ENCODE results near the gene ANXA5. TPM values are rescaled to one million over a fixed set of nuclear protein-coding genes. Genes with fewer than 3 reads are reported as not detected.

Gene ANXA5
- 470 and 474 TPM in 2 replicates for polyA plus RNA-seq (2013)

DNA sequence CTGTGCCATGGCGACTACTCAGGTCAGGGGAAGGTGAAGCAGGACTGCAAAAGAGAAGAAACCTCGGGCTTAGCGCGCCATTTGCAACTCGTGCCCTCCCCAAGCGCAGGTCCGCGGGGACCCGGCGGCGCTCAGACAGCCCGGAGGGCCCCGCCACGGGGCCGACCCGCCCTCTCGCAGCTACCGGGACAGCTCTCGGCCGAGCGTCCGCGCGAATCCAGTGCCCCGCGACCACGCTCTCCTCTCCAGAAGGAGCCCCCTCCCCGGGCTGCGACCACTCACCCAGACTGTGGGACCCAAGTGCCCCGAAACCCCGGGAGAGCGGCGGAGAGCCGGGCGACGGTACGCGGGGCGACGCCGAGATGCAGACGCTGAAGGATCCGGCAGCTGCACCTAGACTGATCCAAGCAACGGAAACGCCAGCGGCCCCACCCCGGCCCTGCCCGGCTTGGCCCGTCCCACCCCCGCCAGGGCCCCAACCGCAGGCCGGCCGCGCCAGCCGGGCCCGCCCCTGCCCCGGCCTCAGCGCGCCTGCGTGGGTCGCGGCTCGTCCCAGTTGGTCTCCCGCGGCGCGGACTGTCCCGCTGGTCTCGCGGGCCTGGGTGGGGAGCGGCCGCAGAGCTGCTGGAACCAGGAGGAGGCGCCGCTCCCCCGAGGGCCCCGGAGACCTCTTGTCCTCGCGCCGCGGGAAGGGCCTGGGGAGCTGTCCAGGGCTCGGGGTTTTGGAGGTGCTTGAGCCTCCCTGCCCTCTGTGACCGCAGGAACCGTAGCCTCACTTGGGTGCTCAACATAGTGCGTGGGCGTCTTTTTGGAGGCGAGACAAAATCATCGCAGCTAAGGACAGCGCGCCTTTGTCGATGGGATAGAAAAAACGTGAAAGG, at the start of gene ANXA5:
ANXA5 (minus strand) TSS at position 400 of the 881 bp plus-strand sequence; CDS start at position 9, 391 bp downstream.
- Histone ChIP-seq H3K9me3 (ENCODE audit: insufficient read depth, low read depth, low read length) (no peaks in the 10 kb centered on the region), H3K36me3 (ENCODE audit: control insufficient read depth in 1 of 2, insufficient read depth in 2 of 2, low read length in 2 of 2) (peaks cover 0 to 2% of the 10 kb centered on the region in 2 experiments), H3K9ac (ENCODE audit: low read length) (peak within 1 kb of the TSS; percentile 86), H3K4ac (ENCODE audit: low read depth, low read length) (peak within 1 kb of the TSS; percentile 84), H3K14ac (ENCODE audit: low read length) (peak within 1 kb of the TSS; percentile 69), H3K4me3 (ENCODE audit: low read depth, low read length) (peak within 1 kb of the TSS; percentile 92), H4K12ac (ENCODE audit: low read depth, low read length) (peak within 1 kb of the TSS; percentile 60), H2BK120ac (ENCODE audit: insufficient read depth, low read length, poor library complexity) (peak within 1 kb of the TSS; percentile 30), H3K27ac (ENCODE audit: low read depth, low read length) (peak within 1 kb of the TSS; percentile 72), H2AK5ac (ENCODE audit: low read length) (no peak within 1 kb of the TSS), H3K4me2 (ENCODE audit: low read length) (peak within 1 kb of the TSS; percentile 81), H3K79me1 (ENCODE audit: low read length) (peaks cover 7% of the 10 kb centered on the region), H4K91ac (ENCODE audit: low read depth, low read length) (peak within 1 kb of the TSS; percentile 81), H2BK5ac (ENCODE audit: low read depth, low read length, poor library complexity) (peak within 1 kb of the TSS; percentile 84), H3K27me3 (ENCODE audit: insufficient read depth, low read length) (no peaks in the 10 kb centered on the region), H3K18ac (ENCODE audit: low read length) (peak within 1 kb of the TSS; percentile 89), H3K79me2 (ENCODE audit: control insufficient read depth, insufficient read depth, low read length, poor library complexity) (peaks cover 9% of the 10 kb centered on the region), H2BK12ac (ENCODE audit: low read length) (peak within 1 kb of the TSS; percentile 8), H4K8ac (ENCODE audit: low read depth, low read length) (peak within 1 kb of the TSS; percentile 72), H3K4me1 (ENCODE audit: control insufficient read depth in 1 of 2, insufficient read depth in 2 of 2, low read length in 2 of 2) (peaks cover 0 to 2% of the 10 kb centered on the region in 2 experiments), H2AFZ (ENCODE audit: insufficient read depth, low read length, poor library complexity) (peak within 1 kb of the TSS; percentile 19), H3K23ac (ENCODE audit: low read length) (no peak within 1 kb of the TSS)
- DNase-seq: peak; percentile 90 to 95
- no CpG with 5 or more reads among the region's 91 CpGs for WGBS (ENCODE audit: extremely low coverage, insufficient coverage, insufficient read length)

- H2BK12ac ChIP-seq (ENCODE audit: low read length): no peak overlapping the region
- H3K36me3 ChIP-seq (ENCODE audit: control insufficient read depth in 1 of 2, insufficient read depth in 2 of 2, low read length in 2 of 2): no peaks in the 10 kb centered on the region
- no peak overlapping the region for H4K12ac ChIP-seq (ENCODE audit: low read depth, low read length)
- no peaks in the 10 kb centered on the region for H3K9me3 ChIP-seq (ENCODE audit: insufficient read depth, low read depth, low read length)
- H3K4me3 ChIP-seq (ENCODE audit: low read depth, low read length): no peak overlapping the region
- H3K27me3 ChIP-seq (ENCODE audit: insufficient read depth, low read length): no peaks in the 10 kb centered on the region
- H2AK5ac ChIP-seq (ENCODE audit: low read length): no peak overlapping the region
- no peak overlapping the region for H2BK5ac ChIP-seq (ENCODE audit: low read depth, low read length, poor library complexity)
- H3K4me2 ChIP-seq (ENCODE audit: low read length): no peak overlapping the region
- no peak for DNase-seq
- no peak overlapping the region for H3K14ac ChIP-seq (ENCODE audit: low read length)
- H3K79me1 ChIP-seq (ENCODE audit: low read length): peaks cover 2% of the 10 kb centered on the region
- H3K27ac ChIP-seq (ENCODE audit: low read depth, low read length): no peak overlapping the region
- no peak overlapping the region for H3K4ac ChIP-seq (ENCODE audit: low read depth, low read length)
- H2BK120ac ChIP-seq (ENCODE audit: insufficient read depth, low read length, poor library complexity): no peak overlapping the region
- WGBS (ENCODE audit: extremely low coverage, insufficient coverage, insufficient read length): no CpG with 5 or more reads among the region's 3 CpGs
- H3K18ac ChIP-seq (ENCODE audit: low read length): no peak overlapping the region
- H2AFZ ChIP-seq (ENCODE audit: insufficient read depth, low read length, poor library complexity): no peak overlapping the region
- no peak overlapping the region for H4K91ac ChIP-seq (ENCODE audit: low read depth, low read length)
- no peak overlapping the region for H4K8ac ChIP-seq (ENCODE audit: low read depth, low read length)
- no peaks in the 10 kb centered on the region for H3K79me2 ChIP-seq (ENCODE audit: control insufficient read depth, insufficient read depth, low read length, poor library complexity)
- H3K23ac ChIP-seq (ENCODE audit: low read length): no peak overlapping the region
- H3K9ac ChIP-seq (ENCODE audit: low read length): no peak overlapping the region
- peaks cover 5 to 6% of the 10 kb centered on the region in 2 experiments for H3K4me1 ChIP-seq (ENCODE audit: control insufficient read depth in 1 of 2, insufficient read depth in 2 of 2, low read length in 2 of 2)
Observed at GRCh38 chr4:121742794-121743193, 46.0 kb upstream of the ANXA5 start.

GRCh38 chr4:121741751-121742150, 45.0 kb upstream of the ANXA5 start:
- no CpG with 5 or more reads among the region's 7 CpGs for WGBS (ENCODE audit: extremely low coverage, insufficient coverage, insufficient read length)
- Histone ChIP-seq H2AFZ (ENCODE audit: insufficient read depth, low read length, poor library complexity) (no peak overlapping the region), H2BK5ac (ENCODE audit: low read depth, low read length, poor library complexity) (no peak overlapping the region), H4K91ac (ENCODE audit: low read depth, low read length) (no peak overlapping the region), H3K4me3 (ENCODE audit: low read depth, low read length) (no peak overlapping the region), H3K4me1 (ENCODE audit: control insufficient read depth in 1 of 2, insufficient read depth in 2 of 2, low read length in 2 of 2) (peaks cover 5 to 6% of the 10 kb centered on the region in 2 experiments), H4K12ac (ENCODE audit: low read depth, low read length) (no peak overlapping the region), H3K23ac (ENCODE audit: low read length) (no peak overlapping the region), H3K27me3 (ENCODE audit: insufficient read depth, low read length) (no peaks in the 10 kb centered on the region), H3K9me3 (ENCODE audit: insufficient read depth, low read depth, low read length) (no peaks in the 10 kb centered on the region), H3K27ac (ENCODE audit: low read depth, low read length) (no peak overlapping the region), H3K9ac (ENCODE audit: low read length) (no peak overlapping the region), H2BK12ac (ENCODE audit: low read length) (no peak overlapping the region), H3K18ac (ENCODE audit: low read length) (no peak overlapping the region), H2AK5ac (ENCODE audit: low read length) (no peak overlapping the region), H3K4me2 (ENCODE audit: low read length) (no peak overlapping the region), H3K79me1 (ENCODE audit: low read length) (peaks cover 2% of the 10 kb centered on the region), H3K14ac (ENCODE audit: low read length) (no peak overlapping the region), H3K79me2 (ENCODE audit: control insufficient read depth, insufficient read depth, low read length, poor library complexity) (no peaks in the 10 kb centered on the region), H4K8ac (ENCODE audit: low read depth, low read length) (no peak overlapping the region), H3K4ac (ENCODE audit: low read depth, low read length) (no peak overlapping the region), H2BK120ac (ENCODE audit: insufficient read depth, low read length, poor library complexity) (no peak overlapping the region), H3K36me3 (ENCODE audit: control insufficient read depth in 1 of 2, insufficient read depth in 2 of 2, low read length in 2 of 2) (no peaks in the 10 kb centered on the region)
- no peak for DNase-seq

DNA sequence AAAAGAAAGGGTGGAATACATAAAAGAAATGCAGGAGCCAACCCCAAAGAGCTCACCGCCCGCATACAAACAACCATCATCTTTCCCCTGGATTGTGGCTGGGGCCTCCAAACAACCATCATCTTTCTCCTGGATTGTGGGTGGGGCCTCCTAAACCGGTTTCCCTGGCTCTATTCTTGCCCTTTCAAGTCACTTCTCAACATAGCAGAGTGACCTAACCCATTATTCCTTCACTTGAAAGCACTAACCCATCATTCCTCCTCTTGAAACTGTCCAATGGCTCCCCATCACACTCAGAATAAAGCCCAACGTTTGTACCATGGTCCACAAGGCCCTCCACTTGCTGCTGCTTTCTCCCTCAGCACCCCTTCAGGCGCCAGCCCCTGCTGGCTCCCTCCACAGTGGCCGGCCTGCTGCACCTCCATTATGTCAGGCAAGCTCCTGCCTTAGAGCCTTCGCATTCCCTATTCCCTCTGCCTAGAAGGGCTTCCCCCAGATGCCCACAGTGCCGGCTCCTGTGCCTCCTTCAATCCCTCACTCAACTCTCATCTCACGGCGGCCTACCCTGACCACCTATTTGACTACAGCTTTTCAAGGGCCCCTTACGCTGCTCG, 44.1 kb upstream of the ANXA5 start:
- Histone ChIP-seq H4K91ac (ENCODE audit: low read depth, low read length) (no peak overlapping the region), H3K4me2 (ENCODE audit: low read length) (peak overlapping the region; percentile 4), H3K27ac (ENCODE audit: low read depth, low read length) (no peak overlapping the region), H3K79me1 (ENCODE audit: low read length) (peaks cover 2% of the 10 kb centered on the region), H3K4ac (ENCODE audit: low read depth, low read length) (no peak overlapping the region), H3K4me1 (ENCODE audit: control insufficient read depth in 1 of 2, insufficient read depth in 2 of 2, low read length in 2 of 2) (peaks cover 5 to 6% of the 10 kb centered on the region in 2 experiments), H2AK5ac (ENCODE audit: low read length) (no peak overlapping the region), H2BK120ac (ENCODE audit: insufficient read depth, low read length, poor library complexity) (peak overlapping the region; percentile 20), H3K79me2 (ENCODE audit: control insufficient read depth, insufficient read depth, low read length, poor library complexity) (no peaks in the 10 kb centered on the region), H4K12ac (ENCODE audit: low read depth, low read length) (no peak overlapping the region), H3K36me3 (ENCODE audit: control insufficient read depth in 1 of 2, insufficient read depth in 2 of 2, low read length in 2 of 2) (no peaks in the 10 kb centered on the region), H3K23ac (ENCODE audit: low read length) (no peak overlapping the region), H3K9ac (ENCODE audit: low read length) (no peak overlapping the region), H3K27me3 (ENCODE audit: insufficient read depth, low read length) (no peaks in the 10 kb centered on the region), H3K9me3 (ENCODE audit: insufficient read depth, low read depth, low read length) (no peaks in the 10 kb centered on the region), H2BK12ac (ENCODE audit: low read length) (peak overlapping the region; percentile 46), H3K14ac (ENCODE audit: low read length) (no peak overlapping the region), H3K18ac (ENCODE audit: low read length) (no peak overlapping the region), H3K4me3 (ENCODE audit: low read depth, low read length) (no peak overlapping the region), H4K8ac (ENCODE audit: low read depth, low read length) (peak overlapping the region; percentile 26), H2AFZ (ENCODE audit: insufficient read depth, low read length, poor library complexity) (no peak overlapping the region), H2BK5ac (ENCODE audit: low read depth, low read length, poor library complexity) (no peak overlapping the region)
- peak; percentile 38 to 80 for DNase-seq
- no CpG with 5 or more reads among the region's 12 CpGs for WGBS (ENCODE audit: extremely low coverage, insufficient coverage, insufficient read length)
